ENCODE data around the gene RSPO3. TPM values are rescaled to one million over a fixed set of nuclear protein-coding genes. Genes with fewer than 3 reads are reported as not detected.
A peak's percentile ranks its signal among the peaks of the same experiment; 100 is the strongest.

Gene RSPO3
- total RNA-seq, 1 donor from 2014 or later, result 2.6 TPM

- no peak for TF ChIP-seq EZH2 (IDR thresholded peaks at IDR 0.05; ENCODE audit: insufficient read depth, low read length)
- TF ChIP-seq, protein P1, sequence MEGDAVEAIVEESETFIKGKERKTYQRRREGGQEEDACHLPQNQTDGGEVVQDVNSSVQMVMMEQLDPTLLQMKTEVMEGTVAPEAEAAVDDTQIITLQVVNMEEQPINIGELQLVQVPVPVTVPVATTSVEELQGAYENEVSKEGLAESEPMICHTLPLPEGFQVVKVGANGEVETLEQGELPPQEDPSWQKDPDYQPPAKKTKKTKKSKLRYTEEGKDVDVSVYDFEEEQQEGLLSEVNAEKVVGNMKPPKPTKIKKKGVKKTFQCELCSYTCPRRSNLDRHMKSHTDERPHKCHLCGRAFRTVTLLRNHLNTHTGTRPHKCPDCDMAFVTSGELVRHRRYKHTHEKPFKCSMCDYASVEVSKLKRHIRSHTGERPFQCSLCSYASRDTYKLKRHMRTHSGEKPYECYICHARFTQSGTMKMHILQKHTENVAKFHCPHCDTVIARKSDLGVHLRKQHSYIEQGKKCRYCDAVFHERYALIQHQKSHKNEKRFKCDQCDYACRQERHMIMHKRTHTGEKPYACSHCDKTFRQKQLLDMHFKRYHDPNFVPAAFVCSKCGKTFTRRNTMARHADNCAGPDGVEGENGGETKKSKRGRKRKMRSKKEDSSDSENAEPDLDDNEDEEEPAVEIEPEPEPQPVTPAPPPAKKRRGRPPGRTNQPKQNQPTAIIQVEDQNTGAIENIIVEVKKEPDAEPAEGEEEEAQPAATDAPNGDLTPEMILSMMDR (IDR thresholded peaks at IDR 0.05; ENCODE audit: insufficient read depth, low read depth, low read length), result no peak
- no peaks in the 10 kb centered on the region for H3K36me3 Mint-ChIP-seq (ENCODE audit: low read depth, unreplicated experiment)
- Histone ChIP-seq H3K36me3 (ENCODE audit: insufficient read depth, low read length) (no peaks in the 10 kb centered on the region), H3K9me3 (ENCODE audit: insufficient read depth, low read depth, low read length) (no peaks in the 10 kb centered on the region), H3K4me3 (ENCODE audit: insufficient read depth, low read depth, low read length) (no peak overlapping the region), H3K4me1 (ENCODE audit: insufficient read depth, low read length) (peaks cover 2% of the 10 kb centered on the region), H3K79me2 (ENCODE audit: insufficient read depth, low read length) (no peaks in the 10 kb centered on the region), H3K9ac (ENCODE audit: low read length) (no peak overlapping the region), H4K20me1 (ENCODE audit: insufficient read depth, low read length) (no peaks in the 10 kb centered on the region), H3K27me3 (ENCODE audit: insufficient read depth, low read length) (no peaks in the 10 kb centered on the region), H2AFZ (ENCODE audit: low read depth, low read length) (no peak overlapping the region), H3K4me2 (ENCODE audit: low read length) (no peak overlapping the region), H3K27ac (ENCODE audit: low read depth, low read length) (no peak overlapping the region)
- no peaks in the 10 kb centered on the region for H3K9me3 Mint-ChIP-seq (ENCODE audit: unreplicated experiment)
- no peaks in the 10 kb centered on the region for H3K27me3 Mint-ChIP-seq (ENCODE audit: low read depth, unreplicated experiment)
- H3K4me3 Mint-ChIP-seq (ENCODE audit: unreplicated experiment), result no peak overlapping the region
- peaks cover 9% of the 10 kb centered on the region for H3K4me1 Mint-ChIP-seq (ENCODE audit: low read depth, unreplicated experiment)
- DNase-seq (ENCODE audit: low read depth), result no peak
- no peak for FAIRE-seq
- no peak overlapping the region for H3K27ac Mint-ChIP-seq (ENCODE audit: unreplicated experiment)
These were observed 88.1 kb downstream of the RSPO3 start for GRCh38 chr6:127206531-127207095.

- TF ChIP-seq, protein P1 (IDR thresholded peaks at IDR 0.05; ENCODE audit: insufficient read depth, low read depth, low read length), result no peak
- no peak for TF ChIP-seq EZH2 (IDR thresholded peaks at IDR 0.05; ENCODE audit: insufficient read depth, low read length)
- no peaks in the 10 kb centered on the region for H4K20me1 ChIP-seq (ENCODE audit: insufficient read depth, low read length)
- H3K9ac ChIP-seq (ENCODE audit: low read length), result no peak overlapping the region
- no peak overlapping the region for H3K4me3 Mint-ChIP-seq (ENCODE audit: unreplicated experiment)
- H3K27ac ChIP-seq (ENCODE audit: low read depth, low read length), result no peak overlapping the region
- H3K27ac Mint-ChIP-seq (ENCODE audit: unreplicated experiment), result peak overlapping the region; percentile 0
- no peak overlapping the region for H2AFZ ChIP-seq (ENCODE audit: low read depth, low read length)
- H3K9me3 ChIP-seq (ENCODE audit: insufficient read depth, low read depth, low read length), result no peaks in the 10 kb centered on the region
- H3K27me3 Mint-ChIP-seq (ENCODE audit: low read depth, unreplicated experiment), result no peaks in the 10 kb centered on the region
- no peaks in the 10 kb centered on the region for H3K36me3 Mint-ChIP-seq (ENCODE audit: low read depth, unreplicated experiment)
- H3K4me2 ChIP-seq (ENCODE audit: low read length), result no peak overlapping the region
- no peaks in the 10 kb centered on the region for H3K79me2 ChIP-seq (ENCODE audit: insufficient read depth, low read length)
- DNase-seq (ENCODE audit: low read depth) (peak; percentile 62), FAIRE-seq (peak; percentile 92)
- no peak overlapping the region for H3K4me3 ChIP-seq (ENCODE audit: insufficient read depth, low read depth, low read length)
- H3K4me1 ChIP-seq (ENCODE audit: insufficient read depth, low read length), result no peaks in the 10 kb centered on the region
- no peaks in the 10 kb centered on the region for H3K27me3 ChIP-seq (ENCODE audit: insufficient read depth, low read length)
- peaks cover 4% of the 10 kb centered on the region for H3K4me1 Mint-ChIP-seq (ENCODE audit: low read depth, unreplicated experiment)
- no peaks in the 10 kb centered on the region for H3K9me3 Mint-ChIP-seq (ENCODE audit: unreplicated experiment)
- H3K36me3 ChIP-seq (ENCODE audit: insufficient read depth, low read length), result no peaks in the 10 kb centered on the region
These were observed 89.2 kb downstream of the RSPO3 start for GRCh38 chr6:127207591-127208120.

DNA sequence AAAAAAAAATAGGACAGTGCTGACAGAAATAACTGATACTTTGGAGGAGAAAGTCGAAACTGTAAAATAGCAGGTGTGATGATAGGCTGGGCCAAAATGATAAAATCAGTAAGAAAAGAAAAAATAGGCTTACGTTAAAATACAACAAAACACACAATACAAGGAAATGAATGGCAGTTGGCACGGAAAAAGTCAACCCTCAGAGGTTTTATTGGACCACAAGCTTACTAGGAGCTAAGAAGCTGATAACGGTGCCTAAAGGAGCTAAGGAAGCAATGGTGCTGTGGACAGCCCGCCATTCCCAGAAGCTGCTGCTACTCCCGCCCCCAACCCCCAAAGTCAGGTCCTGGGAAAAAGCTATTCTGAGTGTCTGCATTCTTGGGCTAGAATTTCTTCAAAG lies 92.3 kb downstream of the RSPO3 start:
- H3K36me3 ChIP-seq (ENCODE audit: insufficient read depth, low read length), result no peaks in the 10 kb centered on the region

More for the DNA sequence above, 92.3 kb downstream of the RSPO3 start:
- Mint-ChIP-seq H3K4me3 (ENCODE audit: unreplicated experiment) (no peak overlapping the region), H3K27me3 (ENCODE audit: low read depth, unreplicated experiment) (no peaks in the 10 kb centered on the region), H3K27ac (ENCODE audit: unreplicated experiment) (no peak overlapping the region), H3K4me1 (ENCODE audit: low read depth, unreplicated experiment) (peaks cover 4% of the 10 kb centered on the region), H3K36me3 (ENCODE audit: low read depth, unreplicated experiment) (no peaks in the 10 kb centered on the region), H3K9me3 (ENCODE audit: unreplicated experiment) (peaks cover 2% of the 10 kb centered on the region)
- no peak overlapping the region for H3K9ac ChIP-seq (ENCODE audit: low read length)
- H3K27me3 ChIP-seq (ENCODE audit: insufficient read depth, low read length), result no peaks in the 10 kb centered on the region
- no peaks in the 10 kb centered on the region for H4K20me1 ChIP-seq (ENCODE audit: insufficient read depth, low read length)
- H3K79me2 ChIP-seq (ENCODE audit: insufficient read depth, low read length), result no peaks in the 10 kb centered on the region
- H3K4me3 ChIP-seq (ENCODE audit: insufficient read depth, low read depth, low read length), result no peak overlapping the region
- no peak overlapping the region for H3K4me2 ChIP-seq (ENCODE audit: low read length)
- no peak overlapping the region for H3K27ac ChIP-seq (ENCODE audit: low read depth, low read length)
- no peaks in the 10 kb centered on the region for H3K4me1 ChIP-seq (ENCODE audit: insufficient read depth, low read length)
- FAIRE-seq, result no peak
- H2AFZ ChIP-seq (ENCODE audit: low read depth, low read length), result no peak overlapping the region
- no peak for TF ChIP-seq EZH2 (IDR thresholded peaks at IDR 0.05; ENCODE audit: insufficient read depth, low read length)
- TF ChIP-seq, protein P1 (IDR thresholded peaks at IDR 0.05; ENCODE audit: insufficient read depth, low read depth, low read length), result no peak
- DNase-seq (ENCODE audit: low read depth), result no peak
- no peaks in the 10 kb centered on the region for H3K9me3 ChIP-seq (ENCODE audit: insufficient read depth, low read depth, low read length)
